NCI-H226 (cell line): Measurements from ENCODE around the gene IGSF9B.

Experiments
- DNase-seq: peaks from one replicate; pipeline ENCODE4 v3.0.0-alpha.2; 2015

IGSF9B gene

GRCh38 chr11:133953999-133954398, 2.8 kb downstream of the IGSF9B start:
- DNase-seq, result no peak

DNA sequence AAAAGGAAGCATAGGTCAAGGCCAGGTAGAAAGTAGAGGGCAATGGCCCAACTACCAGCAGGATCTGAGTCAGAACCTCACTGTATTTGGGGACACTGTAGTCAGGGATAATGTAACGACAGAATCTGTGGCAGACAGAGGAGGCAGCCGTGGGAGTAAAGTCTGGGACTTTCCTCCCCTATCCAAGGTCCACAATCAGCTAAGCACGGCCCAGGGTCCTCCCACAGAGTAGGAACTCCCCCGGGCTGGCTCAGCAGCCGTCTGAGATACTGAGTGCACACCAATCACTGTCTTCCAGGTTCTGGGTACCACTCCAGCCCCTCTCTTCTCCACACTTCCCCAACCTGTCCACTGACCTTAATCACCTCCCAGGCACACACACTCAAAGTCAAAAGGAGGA, 3.2 kb downstream of the IGSF9B start:
- no peak for DNase-seq

DNA sequence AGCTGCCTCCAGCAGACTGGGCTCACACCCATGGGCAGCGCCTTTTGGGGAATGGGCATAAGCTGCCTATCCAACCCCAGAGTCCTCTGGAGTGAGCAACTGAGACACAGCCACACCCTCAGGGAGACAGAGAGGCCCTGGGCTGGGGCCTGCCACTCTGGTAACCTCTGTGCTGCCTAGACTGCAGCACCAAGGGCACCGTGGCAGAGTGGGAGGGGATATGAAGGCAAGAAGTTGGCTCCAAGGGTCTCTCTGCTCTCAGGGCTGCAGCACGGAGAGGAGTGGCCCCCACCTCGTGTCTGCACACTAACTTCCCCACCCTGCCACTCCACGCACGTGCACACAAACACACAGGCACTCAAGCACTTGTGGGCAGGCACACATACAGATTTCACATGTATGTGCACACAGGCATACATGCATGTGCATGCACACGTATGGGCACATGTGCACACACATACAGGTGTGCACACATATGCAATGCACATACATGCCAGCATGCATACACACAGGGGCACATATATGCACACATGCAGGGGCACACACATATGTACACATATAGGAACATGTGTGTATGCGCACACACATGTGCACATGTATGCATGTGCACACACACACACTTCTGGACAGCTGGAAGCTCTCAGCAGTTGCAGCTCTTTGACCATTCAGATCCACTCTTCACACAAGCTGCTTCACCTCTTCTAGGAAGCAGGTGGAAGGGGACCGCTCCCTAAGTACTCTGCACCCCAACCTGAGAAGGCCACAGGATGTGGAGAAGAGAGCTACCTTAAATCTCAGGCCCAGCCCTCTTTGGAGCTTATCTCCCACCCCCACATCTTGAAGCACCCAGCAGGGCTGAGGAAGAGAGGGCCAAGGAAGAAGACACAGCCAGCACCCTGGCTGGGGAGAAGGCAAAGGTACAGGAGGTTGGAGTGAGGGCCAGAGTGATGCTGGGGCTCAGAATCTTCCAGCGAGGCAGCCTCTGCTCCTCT, 4.3 kb downstream of the IGSF9B start:
- no peak for DNase-seq

- no peak for DNase-seq
Observed at GRCh38 chr11:133951327-133952198, 5.2 kb downstream of the IGSF9B start.

DNA sequence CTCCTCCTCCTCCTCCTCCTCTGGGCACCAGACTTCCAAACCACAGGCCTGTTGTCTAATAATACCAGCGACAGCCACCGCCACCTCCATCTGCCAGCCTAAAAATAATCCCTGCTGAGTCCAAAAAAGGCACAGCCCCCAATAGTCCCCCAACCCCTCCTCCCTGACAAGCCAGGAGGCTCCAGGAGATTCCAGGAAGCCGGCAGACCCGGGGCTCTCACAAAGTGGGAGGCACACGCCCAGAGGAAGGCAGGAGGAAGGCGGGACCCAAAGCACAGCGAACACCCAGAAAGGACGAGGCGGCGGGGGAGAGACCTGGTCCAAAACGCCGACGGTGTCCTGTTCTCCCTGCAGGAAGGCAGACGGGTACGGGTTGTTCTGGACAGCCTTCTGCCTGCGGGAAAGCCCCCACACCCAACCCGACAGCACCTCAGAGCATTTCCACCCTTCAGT, 5.9 kb downstream of the IGSF9B start:
- DNase-seq, result no peak

DNA sequence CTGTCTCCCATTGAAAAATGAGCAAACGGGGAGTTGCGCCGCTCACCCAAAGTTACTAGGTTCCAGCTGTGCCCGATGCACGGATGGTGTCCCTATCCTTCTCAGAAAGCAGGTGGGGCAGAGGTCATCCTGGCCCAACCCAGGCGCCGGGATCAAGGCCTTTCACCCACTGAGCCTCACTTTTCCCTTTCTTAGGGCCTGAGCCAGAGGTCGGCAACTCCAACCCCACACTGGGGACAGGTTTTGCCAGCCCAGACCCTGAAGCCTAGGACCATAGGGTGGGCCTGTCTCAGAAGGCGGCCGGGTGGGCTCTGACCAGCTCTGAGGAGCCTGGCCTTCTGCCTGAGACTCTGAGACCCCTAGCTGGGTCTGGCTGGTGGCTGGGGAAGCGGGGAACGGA, 6.3 kb downstream of the IGSF9B start:
- DNase-seq, result no peak

DNA sequence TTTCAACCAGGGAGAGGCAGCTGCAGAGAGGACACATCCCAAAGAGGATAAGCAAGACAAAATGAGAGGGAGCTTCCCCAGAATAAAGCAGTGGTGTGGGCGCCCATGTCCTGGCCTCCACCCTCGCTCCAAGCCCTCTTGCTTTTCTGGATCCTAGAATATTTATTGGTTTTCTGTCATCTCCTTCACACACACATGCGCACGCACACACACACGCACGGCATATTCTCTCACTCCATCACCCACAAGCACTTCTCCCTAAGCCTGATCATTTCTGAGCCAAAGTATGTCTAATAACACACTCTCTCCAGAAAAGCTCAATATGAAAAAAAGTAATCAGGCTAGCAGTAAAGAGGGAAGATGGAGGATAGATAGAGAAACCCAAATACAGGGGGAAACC, 7.6 kb downstream of the IGSF9B start:
- no peak for DNase-seq

DNA sequence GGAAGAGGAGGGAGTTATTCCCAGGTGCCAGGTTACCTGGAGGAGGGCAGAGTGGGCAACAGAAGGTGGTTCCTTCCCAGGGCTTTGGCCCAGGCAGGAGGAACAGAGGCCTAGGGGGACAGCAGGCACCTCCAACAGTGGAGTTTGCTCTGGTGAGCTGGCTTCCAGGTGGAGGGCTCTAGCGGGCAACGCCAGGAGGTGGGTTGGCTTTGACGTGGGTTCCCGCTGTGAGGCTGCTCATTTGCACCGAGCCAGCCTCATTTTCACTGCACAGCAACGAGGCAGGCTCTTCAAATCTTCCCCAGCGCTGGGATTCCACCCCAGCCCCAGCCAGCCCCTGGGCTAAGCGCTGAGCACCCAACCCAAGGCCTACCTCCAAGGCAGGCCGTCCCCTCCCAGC, 8.1 kb downstream of the IGSF9B start:
- DNase-seq, result no peak

DNA sequence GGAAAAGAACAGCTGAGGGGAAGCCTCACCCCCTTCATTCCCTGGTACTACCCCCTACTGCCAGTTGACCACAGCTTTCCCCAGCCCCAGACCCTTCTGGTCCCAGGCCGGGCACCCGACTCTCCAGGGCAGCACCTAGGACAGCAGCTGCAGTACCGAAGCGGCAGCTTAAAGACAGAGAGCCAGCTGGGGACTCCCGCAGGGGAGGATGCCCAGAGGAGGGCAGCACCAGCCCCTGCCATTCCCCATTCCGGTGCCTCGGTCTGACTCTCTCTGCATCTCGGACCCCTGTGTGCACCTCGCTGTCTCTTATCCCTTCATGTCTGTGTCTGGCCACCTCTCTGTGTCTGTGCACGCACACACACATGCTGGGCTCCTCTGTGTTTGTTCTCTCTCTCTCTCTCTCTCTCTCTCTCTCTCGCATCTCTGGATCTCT, 9.4 kb downstream of the IGSF9B start:
- DNase-seq, result peak; percentile 59

- no peak for DNase-seq
Observed at GRCh38 chr11:133946541-133947318, 10.0 kb downstream of the IGSF9B start.

DNA sequence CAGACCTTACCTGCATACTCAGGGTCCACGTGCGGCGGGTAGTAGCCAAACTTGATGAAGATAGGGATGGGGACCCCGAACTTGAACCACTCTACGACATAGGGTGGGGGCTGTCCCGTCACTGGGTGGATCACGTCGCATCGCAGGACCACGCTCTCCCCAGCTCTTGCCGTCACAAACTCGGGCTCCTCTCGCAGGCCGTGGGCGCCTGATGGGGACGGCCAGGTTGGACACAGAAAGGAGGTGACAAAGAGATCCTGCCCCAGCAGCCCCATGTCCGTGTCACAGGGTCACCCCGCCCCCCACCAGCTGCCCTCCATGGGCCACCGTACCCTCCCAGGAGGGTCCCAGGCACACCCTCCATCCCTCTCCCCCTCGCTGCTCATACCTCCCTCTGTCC, 10.7 kb downstream of the IGSF9B start:
- no peak for DNase-seq

GRCh38 chr11:133945087-133945974, 11.4 kb downstream of the IGSF9B start:
- DNase-seq, result peak; percentile 67

- no peak for DNase-seq
Observed at GRCh38 chr11:133943950-133944698, 12.6 kb downstream of the IGSF9B start.

DNA sequence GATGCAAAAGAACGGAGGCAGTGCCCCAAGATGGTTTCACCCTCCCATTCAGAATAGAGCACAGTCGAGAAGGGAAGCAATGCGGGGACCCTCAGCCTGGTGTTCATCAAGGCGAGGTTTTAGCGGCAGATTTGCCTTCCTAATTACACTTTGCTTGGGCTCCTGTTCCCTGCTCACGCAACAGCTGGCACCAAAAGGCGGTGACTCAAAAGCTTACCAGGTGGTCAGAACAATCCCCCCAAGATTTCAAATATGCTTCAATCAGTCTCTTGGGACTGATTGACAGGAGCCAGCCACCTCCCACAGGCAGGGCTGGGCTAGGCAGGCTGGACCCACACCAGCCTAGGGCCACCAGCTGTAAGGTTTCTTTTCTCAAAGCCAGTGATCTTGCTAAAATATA, 14.2 kb downstream of the IGSF9B start:
- DNase-seq, result no peak

- DNase-seq, result no peak
Observed at GRCh38 chr11:133941546-133941945, 15.2 kb downstream of the IGSF9B start.

- DNase-seq, result no peak
Observed at GRCh38 chr11:133940034-133940433, 16.7 kb downstream of the IGSF9B start.

GRCh38 chr11:133939558-133939957, 17.2 kb downstream of the IGSF9B start:
- no peak for DNase-seq

DNA sequence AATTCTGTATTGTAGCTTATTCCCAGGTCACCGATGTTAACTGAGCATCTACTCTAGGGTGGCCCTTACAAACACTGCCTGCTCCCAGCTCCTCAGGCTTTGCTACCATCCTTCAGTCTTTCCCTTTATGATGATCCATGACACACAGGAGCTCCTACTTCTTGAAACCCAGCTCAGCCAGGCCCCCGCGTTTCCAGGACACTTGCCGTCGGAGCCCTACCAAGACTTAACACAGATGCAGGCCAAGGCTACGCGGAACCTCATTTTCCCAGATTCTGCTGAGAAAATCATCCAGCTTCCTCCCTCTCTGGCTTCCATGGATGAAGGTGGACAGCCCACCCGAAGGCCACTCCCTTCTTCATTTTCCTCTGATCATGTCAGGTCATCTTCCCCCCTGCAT, 18.6 kb downstream of the IGSF9B start:
- no peak for DNase-seq

DNA sequence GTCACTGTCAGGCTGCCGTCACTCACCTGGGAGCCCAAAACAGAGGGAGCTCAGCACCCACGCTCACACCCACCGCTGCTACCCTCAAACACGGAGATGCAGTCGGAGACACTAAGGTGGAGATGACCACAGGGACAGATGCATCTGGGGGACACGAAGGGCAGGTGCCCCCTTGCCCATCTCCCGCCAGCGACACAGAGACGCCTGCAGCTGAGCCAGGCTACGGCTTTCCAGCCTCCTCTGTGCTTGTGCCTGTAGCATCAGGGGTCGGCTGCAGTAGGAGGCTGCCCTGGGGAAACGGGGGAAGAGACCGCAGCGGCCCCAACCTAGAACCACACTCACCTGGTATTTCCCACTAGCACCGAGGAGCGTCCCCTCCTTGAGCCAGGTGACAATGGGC, 19.3 kb downstream of the IGSF9B start:
- DNase-seq, result no peak

- DNase-seq, result no peak
Observed at GRCh38 chr11:133937015-133937414, 19.8 kb downstream of the IGSF9B start.

DNA sequence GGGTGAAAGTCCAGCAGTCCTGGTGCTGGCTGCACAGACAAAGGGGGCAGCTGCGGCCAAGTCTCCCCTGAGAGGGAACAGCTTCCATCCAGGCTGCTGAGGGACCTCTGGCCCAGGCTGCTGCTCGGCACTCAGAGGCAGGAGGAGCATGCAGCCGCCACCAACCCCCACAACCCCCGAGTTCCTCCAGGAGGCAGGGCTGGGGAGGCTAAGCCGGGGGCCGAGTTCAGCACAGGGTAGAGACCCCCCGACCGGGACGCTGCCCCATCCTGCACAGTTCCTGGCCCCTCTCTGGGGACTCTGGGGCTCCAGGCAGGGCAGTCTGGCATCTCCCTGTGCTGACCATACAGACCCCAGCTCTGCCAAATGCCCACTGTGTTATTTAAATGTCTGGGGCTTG, 20.2 kb downstream of the IGSF9B start:
- DNase-seq, result no peak
